Testis (tissue), 3 donors: Measurements from ENCODE around the gene ATP5MG. TPM values are rescaled to one million over a fixed set of nuclear protein-coding genes. Genes with fewer than 3 reads are reported as not detected.

ENCODE experiments used
- DNase-seq: peaks from one replicate; pipeline ENCODE4 v3.0.0-alpha.2; 2019
- H3K27ac ChIP-seq, 2 donors: fragments of 200-600 bp; sonication (generic); one replicate each; pipeline ENCODE4 v1.5.1; 2019
- H3K27me3 ChIP-seq: fragments of 200-600 bp; sonication (generic); one replicate; pipeline ENCODE4 v1.5.1; 2019
- H3K36me3 ChIP-seq: fragments of 200-600 bp; sonication (generic); one replicate; pipeline ENCODE4 v1.5.1; 2017; ENCODE audit warnings: low read depth; ENCODE audit errors: missing control alignments
- H3K4me1 ChIP-seq: fragments of 200-600 bp; sonication (generic); one replicate; pipeline ENCODE4 v1.5.1; 2019
- H3K4me3 ChIP-seq, 2 donors: fragments of 200-600 bp; sonication (generic); one replicate each; pipeline ENCODE4 v1.5.1; 2017 to 2019
- H3K9me3 ChIP-seq: fragments of 200-600 bp; sonication (generic); one replicate; pipeline ENCODE4 v1.5.1; 2017
- CTCF ChIP-seq, 3 experiments: fragments of 450-650 bp in 2 of 3; fragments of 200-600 bp in 1 of 3; sonication (generic) in 1 of 3; IDR thresholded peaks; one replicate each; pipeline ENCODE4 v1.5.1; 2016 to 2019; ENCODE audit warnings: antibody characterized with exemption in 3 of 3, mild to moderate bottlenecking in 2 of 3, moderate library complexity in 1 of 3
- POLR2A ChIP-seq: fragments of 450-650 bp; IDR thresholded peaks from one replicate; pipeline ENCODE4 v1.6.1; 2017; ENCODE audit warnings: antibody characterized with exemption, mild to moderate bottlenecking, moderate library complexity
- WGBS, 2 donors: methylation state at CpG; one replicate each; pipeline ENCODE4 v1.1.5; 2018; 5-methylcytosine and 5-hydroxymethylcytosine counted together
- intact Hi-C: fragments of 100-400 bp; cut with DNase I; formaldehyde crosslinking; loops from one replicate; pipeline ENCODE4 v1.15.1; 2023; ENCODE audit warnings: low total_unique reads
- polyA plus RNA-seq: library from polyadenylated mRNA; stranded (reverse); fragments of 350-450 nt; fragmentation: Illumina TruSeq; extraction: RNeasy Lipid Tissue Mini Kit (QIAGEN cat#74804); gene quantifications from one replicate; pipeline ENCODE4 v1.2.3, GENCODE V29; 2014; ENCODE audit warnings: low read depth, low replicate concordance; ENCODE audit not compliant: insufficient read depth
- total RNA-seq, 2 donors: library from RNA; depleted of rRNA; stranded (reverse); fragments of >200 nt; gene quantifications; one replicate each; pipeline ENCODE4 v1.2.3, GENCODE V29; 2016

The ATP5MG gene
- total and polyA plus RNA-seq, 3 donors from 2014 or later = 35.9 to 193 (median 40.0) TPM

GRCh38 chr11:118449316-118449918, 48.0 kb downstream of the ATP5MG start:
- Histone ChIP-seq H3K36me3 (no peaks in the 10 kb centered on the region), H3K27me3 (no peaks in the 10 kb centered on the region), H3K4me3 (no peak overlapping the region), H3K9me3 (no peaks in the 10 kb centered on the region), H3K27ac (no peak overlapping the region), H3K4me1 (peaks cover 5% of the 10 kb centered on the region)
- TF ChIP-seq POLR2A = no peak
- no peak for TF ChIP-seq CTCF (IDR thresholded peaks at IDR 0.05)
- 93 to 94% methylated on average over 4 of the region's 4 CpGs for WGBS, 2 donors
- DNase-seq = no peak
- intact Hi-C loops = no loop called here

GRCh38 chr11:118450451-118450850, 49.0 kb downstream of the ATP5MG start:
- H3K4me1 ChIP-seq = peaks cover 5% of the 10 kb centered on the region
- WGBS, 2 donors = 86 to 95% methylated on average over 1 of the region's 1 CpG
- no peak overlapping the region for H3K4me3 ChIP-seq
- no peaks in the 10 kb centered on the region for H3K27me3 ChIP-seq
- intact Hi-C loops = no loop called here
- no peak overlapping the region for H3K27ac ChIP-seq
- TF ChIP-seq POLR2A = no peak
- no peak for TF ChIP-seq CTCF (IDR thresholded peaks at IDR 0.05)
- H3K9me3 ChIP-seq = no peaks in the 10 kb centered on the region
- no peak for DNase-seq
- H3K36me3 ChIP-seq = no peaks in the 10 kb centered on the region

Other genes with a start within 250 kb of the ATP5MG start
- gene SCN4B, start 248.8 kb upstream of the ATP5MG start, total RNA-seq = 1 to 10 TPM; 1.9 to 2.0 TPM
- gene SCN4B, start 248.8 kb upstream of the ATP5MG start, polyA plus RNA-seq = 4.9 TPM
- under 1 TPM; 0.24 to 0.43 TPM for gene SCN2B, start 225.0 kb upstream of the ATP5MG start, total RNA-seq
- gene SCN2B, start 225.0 kb upstream of the ATP5MG start, polyA plus RNA-seq = 0.70 TPM
- gene JAML, start 176.6 kb upstream of the ATP5MG start, total RNA-seq = 1 to 10 TPM; 1.9 to 3.5 TPM
- 9.7 TPM for gene JAML, start 176.6 kb upstream of the ATP5MG start, polyA plus RNA-seq
- 1 to 10 TPM; 2.4 to 3.2 TPM for gene MPZL3, start 149.2 kb upstream of the ATP5MG start, total RNA-seq
- gene MPZL3, start 149.2 kb upstream of the ATP5MG start, polyA plus RNA-seq = 3.4 TPM
- gene MPZL2, start 137.3 kb upstream of the ATP5MG start, total RNA-seq = 1 to 10 TPM; 1.7 to 3.0 TPM
- 4.2 TPM for gene MPZL2, start 137.3 kb upstream of the ATP5MG start, polyA plus RNA-seq
- gene CD3E, start 96.9 kb upstream of the ATP5MG start, total RNA-seq = under 1 TPM in 1 of 2 donors, not detected in 1; 0.50 TPM
- 6.1 TPM for gene CD3E, start 96.9 kb upstream of the ATP5MG start, polyA plus RNA-seq
- gene CD3D, start 58.9 kb upstream of the ATP5MG start, total RNA-seq = 1 to 10 TPM in 1 of 2 donors, not detected in 1; 1.8 TPM
- 7.2 TPM for gene CD3D, start 58.9 kb upstream of the ATP5MG start, polyA plus RNA-seq
- gene CD3G, start 57.3 kb upstream of the ATP5MG start, total RNA-seq = under 1 TPM; 0.08 to 0.99 TPM
- 0.88 TPM for gene CD3G, start 57.3 kb upstream of the ATP5MG start, polyA plus RNA-seq
- gene UBE4A, start 42.0 kb upstream of the ATP5MG start, total RNA-seq = 10 to 100 TPM; 54.8 to 58.4 TPM
- gene UBE4A, start 42.0 kb upstream of the ATP5MG start, polyA plus RNA-seq = 36.6 TPM
- 100 to 1,000 TPM; 106 to 107 TPM for gene KMT2A, start 34.9 kb downstream of the ATP5MG start, total RNA-seq
- 22.7 TPM for gene KMT2A, start 34.9 kb downstream of the ATP5MG start, polyA plus RNA-seq
- gene TTC36, start 125.9 kb downstream of the ATP5MG start, total RNA-seq = 1 to 10 TPM; 4.9 to 5.7 TPM
- not detected for gene TTC36, start 125.9 kb downstream of the ATP5MG start, polyA plus RNA-seq
- 10 to 100 TPM; 33.1 to 46.8 TPM for gene TMEM25, start 129.6 kb downstream of the ATP5MG start, total RNA-seq
- gene TMEM25, start 129.6 kb downstream of the ATP5MG start, polyA plus RNA-seq = 16.4 TPM
- gene IFT46, start 164.3 kb downstream of the ATP5MG start, total RNA-seq = 10 to 100 TPM; 47.7 to 59.4 TPM
- gene IFT46, start 164.3 kb downstream of the ATP5MG start, polyA plus RNA-seq = 65.0 TPM
- gene ARCN1, start 170.8 kb downstream of the ATP5MG start, total RNA-seq = 100 to 1,000 TPM; 107 TPM
- gene ARCN1, start 170.8 kb downstream of the ATP5MG start, polyA plus RNA-seq = 128 TPM
- 100 to 1,000 TPM in 1 of 2 donors, 10 to 100 TPM in 1; 95.9 to 102 TPM for gene PHLDB1, start 206.0 kb downstream of the ATP5MG start, total RNA-seq
- 51.1 TPM for gene PHLDB1, start 206.0 kb downstream of the ATP5MG start, polyA plus RNA-seq